HCT116 (cell line): ENCODE measurements around the gene SCARB1.

Experiments
- CBX3 ChIP-seq: IDR thresholded peaks from 2 replicates; pipeline ENCODE4 v1.6.1; 2012; ENCODE audit warnings: low read depth
- EZH2 ChIP-seq: fragments of 200-600 bp; sonication (generic); IDR thresholded peaks from 2 replicates; pipeline ENCODE4 v1.6.1; 2017; ENCODE audit warnings: antibody characterized with exemption, mixed run types
- EZH2phosphoT487 ChIP-seq: fragments of 200-600 bp; IDR thresholded peaks from 2 replicates; pipeline ENCODE4 v1.6.1; 2018; ENCODE audit warnings: antibody characterized with exemption, borderline replicate concordance
- JUND ChIP-seq: IDR thresholded peaks from 2 replicates; pipeline ENCODE4 v1.6.1; 2012
- POLR2A ChIP-seq: IDR thresholded peaks from 2 replicates; pipeline ENCODE4 v1.7.0; 2011; ENCODE audit warnings: borderline replicate concordance; ENCODE audit not compliant: insufficient read depth, insufficient read length; ENCODE audit errors: extremely low read depth
- POLR2AphosphoS5 ChIP-seq: IDR thresholded peaks from 2 replicates; pipeline ENCODE4 v1.6.1; 2011; ENCODE audit warnings: mild to moderate bottlenecking, low read depth, low read length, moderate library complexity
- RAD21 ChIP-seq: IDR thresholded peaks from 2 replicates; pipeline ENCODE4 v1.6.1; 2012; ENCODE audit warnings: low read depth, mild to moderate bottlenecking
- SP1 ChIP-seq: IDR thresholded peaks from 2 replicates; pipeline ENCODE4 v1.6.1; 2012; ENCODE audit warnings: low read depth
- SRF ChIP-seq: IDR thresholded peaks from 2 replicates; pipeline ENCODE4 v1.6.1; 2012; ENCODE audit warnings: low read depth
- YY1 ChIP-seq: IDR thresholded peaks from 2 replicates; pipeline ENCODE4 v1.6.1; 2011; ENCODE audit warnings: low read length, low read depth, moderate library complexity, mild to moderate bottlenecking; ENCODE audit not compliant: insufficient replicate concordance; ENCODE audit errors: extremely low read depth
- TF ChIP-seq, protein P1 (sequence below), 3 experiments: fragments of 200-600 bp in 1 of 3; sonication (generic) in 1 of 3; IDR thresholded peaks in 2 of 3; conservative IDR thresholded peaks in 1 of 3; 2 replicates each; pipeline ENCODE4 v1.5.1; 2012 to 2017; ENCODE audit warnings: low read depth in 2 of 3, low read length in 2 of 3, antibody characterized with exemption in 1 of 3, borderline replicate concordance in 1 of 3, control low read depth in 1 of 3, mild to moderate bottlenecking in 1 of 3, mixed read lengths in 1 of 3, mixed run types in 1 of 3, moderate library complexity in 1 of 3; ENCODE audit not compliant: insufficient read depth in 1 of 3
- TF ChIP-seq, protein P2 (sequence below): IDR thresholded peaks from 2 replicates; pipeline ENCODE4 v1.6.1; 2012; ENCODE audit warnings: low read depth

DNA sequence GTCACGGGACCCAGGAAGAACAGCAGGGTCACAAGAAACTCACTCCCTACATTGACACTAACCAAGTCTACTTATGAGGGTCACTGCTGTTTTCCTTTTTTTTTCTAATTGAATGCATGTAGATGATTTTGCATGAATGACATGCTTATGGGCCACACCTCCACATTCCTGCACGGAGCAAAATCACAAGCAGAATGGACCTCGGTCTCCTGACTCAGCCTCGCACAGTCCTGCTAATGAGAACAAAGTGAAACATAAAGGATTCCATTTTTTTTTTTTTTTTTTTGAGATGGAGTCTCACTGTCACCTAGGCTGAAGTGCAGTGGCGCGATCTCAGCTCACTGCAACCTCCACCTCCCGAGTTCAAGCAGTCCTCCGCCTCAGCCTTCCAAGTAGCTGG lies 12.3 kb downstream of the SCARB1 start:
- TF ChIP-seq, protein P1, sequence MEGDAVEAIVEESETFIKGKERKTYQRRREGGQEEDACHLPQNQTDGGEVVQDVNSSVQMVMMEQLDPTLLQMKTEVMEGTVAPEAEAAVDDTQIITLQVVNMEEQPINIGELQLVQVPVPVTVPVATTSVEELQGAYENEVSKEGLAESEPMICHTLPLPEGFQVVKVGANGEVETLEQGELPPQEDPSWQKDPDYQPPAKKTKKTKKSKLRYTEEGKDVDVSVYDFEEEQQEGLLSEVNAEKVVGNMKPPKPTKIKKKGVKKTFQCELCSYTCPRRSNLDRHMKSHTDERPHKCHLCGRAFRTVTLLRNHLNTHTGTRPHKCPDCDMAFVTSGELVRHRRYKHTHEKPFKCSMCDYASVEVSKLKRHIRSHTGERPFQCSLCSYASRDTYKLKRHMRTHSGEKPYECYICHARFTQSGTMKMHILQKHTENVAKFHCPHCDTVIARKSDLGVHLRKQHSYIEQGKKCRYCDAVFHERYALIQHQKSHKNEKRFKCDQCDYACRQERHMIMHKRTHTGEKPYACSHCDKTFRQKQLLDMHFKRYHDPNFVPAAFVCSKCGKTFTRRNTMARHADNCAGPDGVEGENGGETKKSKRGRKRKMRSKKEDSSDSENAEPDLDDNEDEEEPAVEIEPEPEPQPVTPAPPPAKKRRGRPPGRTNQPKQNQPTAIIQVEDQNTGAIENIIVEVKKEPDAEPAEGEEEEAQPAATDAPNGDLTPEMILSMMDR (IDR thresholded peaks at IDR 0.05 in 2 of 3, conservative IDR thresholded peaks at IDR 0.05 in 1 of 3; ENCODE audit: borderline replicate concordance in 1 of 3, insufficient read depth in 1 of 3, low read depth in 2 of 3, low read length in 2 of 3): no peak
- TF ChIP-seq YY1 (no peak), SP1 (no peak), POLR2AphosphoS5 (no peak), SRF (no peak), EZH2 (no peak), POLR2A (no peak), EZH2phosphoT487 (no peak), CBX3 (no peak), JUND (no peak), RAD21 (no peak)
- TF ChIP-seq, protein P2, sequence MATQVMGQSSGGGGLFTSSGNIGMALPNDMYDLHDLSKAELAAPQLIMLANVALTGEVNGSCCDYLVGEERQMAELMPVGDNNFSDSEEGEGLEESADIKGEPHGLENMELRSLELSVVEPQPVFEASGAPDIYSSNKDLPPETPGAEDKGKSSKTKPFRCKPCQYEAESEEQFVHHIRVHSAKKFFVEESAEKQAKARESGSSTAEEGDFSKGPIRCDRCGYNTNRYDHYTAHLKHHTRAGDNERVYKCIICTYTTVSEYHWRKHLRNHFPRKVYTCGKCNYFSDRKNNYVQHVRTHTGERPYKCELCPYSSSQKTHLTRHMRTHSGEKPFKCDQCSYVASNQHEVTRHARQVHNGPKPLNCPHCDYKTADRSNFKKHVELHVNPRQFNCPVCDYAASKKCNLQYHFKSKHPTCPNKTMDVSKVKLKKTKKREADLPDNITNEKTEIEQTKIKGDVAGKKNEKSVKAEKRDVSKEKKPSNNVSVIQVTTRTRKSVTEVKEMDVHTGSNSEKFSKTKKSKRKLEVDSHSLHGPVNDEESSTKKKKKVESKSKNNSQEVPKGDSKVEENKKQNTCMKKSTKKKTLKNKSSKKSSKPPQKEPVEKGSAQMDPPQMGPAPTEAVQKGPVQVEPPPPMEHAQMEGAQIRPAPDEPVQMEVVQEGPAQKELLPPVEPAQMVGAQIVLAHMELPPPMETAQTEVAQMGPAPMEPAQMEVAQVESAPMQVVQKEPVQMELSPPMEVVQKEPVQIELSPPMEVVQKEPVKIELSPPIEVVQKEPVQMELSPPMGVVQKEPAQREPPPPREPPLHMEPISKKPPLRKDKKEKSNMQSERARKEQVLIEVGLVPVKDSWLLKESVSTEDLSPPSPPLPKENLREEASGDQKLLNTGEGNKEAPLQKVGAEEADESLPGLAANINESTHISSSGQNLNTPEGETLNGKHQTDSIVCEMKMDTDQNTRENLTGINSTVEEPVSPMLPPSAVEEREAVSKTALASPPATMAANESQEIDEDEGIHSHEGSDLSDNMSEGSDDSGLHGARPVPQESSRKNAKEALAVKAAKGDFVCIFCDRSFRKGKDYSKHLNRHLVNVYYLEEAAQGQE: no peak
